GM18907 (cell line): ENCODE results near the gene ZNF446.
"Not testable (repeated sequence)": the region's sequence is repeated elsewhere in the genome, so short reads cannot be mapped to it uniquely, and the experiment has no call there.

Source experiments
- ATAC-seq: cut with Tn5 transposase; IDR thresholded peaks from one replicate; pipeline ENCODE4 v1.9.1; 2021; ENCODE audit warnings: mild to moderate bottlenecking, moderate library complexity; ENCODE audit not compliant: unreplicated experiment

The ZNF446 gene

GRCh38 chr19:58475714-58476497, at the start of gene ZNF446:
TSS of gene ZNF446 (plus strand) at chr19:58476352. CDS start at chr19:58477219, 867 bp downstream.
- peak; percentile 80 for ATAC-seq

- ATAC-seq = no peak
These were observed 47.5 kb upstream of the ZNF446 start for GRCh38 chr19:58428617-58429016.

GRCh38 chr19:58429745-58430144, 46.4 kb upstream of the ZNF446 start:
- no peak for ATAC-seq

- no peak for ATAC-seq
These were observed 41.9 kb upstream of the ZNF446 start for GRCh38 chr19:58434217-58434616.

- ATAC-seq = peak; percentile 90
These were observed 36.3 kb upstream of the ZNF446 start, which contains the start of gene ZNF132 for GRCh38 chr19:58439576-58440554. TSS of gene ZNF132 (minus strand) at chr19:58440153. CDS start at chr19:58439821, 332 bp downstream.

GRCh38 chr19:58440556-58440955, 35.6 kb upstream of the ZNF446 start:
- no peak for ATAC-seq

GRCh38 chr19:58442986-58443385, 33.2 kb upstream of the ZNF446 start:
- ATAC-seq = not testable (repeated sequence)

- not testable (repeated sequence) for ATAC-seq
These were observed 27.3 kb upstream of the ZNF446 start for GRCh38 chr19:58448860-58449259.

GRCh38 chr19:58449980-58450379, 26.2 kb upstream of the ZNF446 start:
- ATAC-seq = not testable (repeated sequence)

- no peak for ATAC-seq
These were observed 25.2 kb upstream of the ZNF446 start for GRCh38 chr19:58450856-58451357.

- ATAC-seq = peak; percentile 94
These were observed 24.6 kb upstream of the ZNF446 start, which contains the start of gene ZNF324B for GRCh38 chr19:58451358-58452101. TSS of gene ZNF324B (plus strand) at chr19:58451622. CDS start at chr19:58453702, 2,080 bp downstream.

GRCh38 chr19:58453743-58454142, 22.4 kb upstream of the ZNF446 start:
- no peak for ATAC-seq

GRCh38 chr19:58455306-58455705, 20.8 kb upstream of the ZNF446 start:
- no peak for ATAC-seq

- ATAC-seq = no peak
These were observed 20.0 kb upstream of the ZNF446 start for GRCh38 chr19:58456111-58456510.

GRCh38 chr19:58460039-58460438, 16.1 kb upstream of the ZNF446 start:
- no peak for ATAC-seq

- ATAC-seq = peak; percentile 24
These were observed 9.9 kb upstream of the ZNF446 start for GRCh38 chr19:58466089-58466759.

- ATAC-seq = peak; percentile 85
These were observed 9.2 kb upstream of the ZNF446 start, which contains the start of gene ZNF324 for GRCh38 chr19:58466760-58467589. TSS of gene ZNF324 (plus strand) at chr19:58467080. CDS start at chr19:58469186, 2,106 bp downstream.

- ATAC-seq = no peak
These were observed 7.8 kb upstream of the ZNF446 start for GRCh38 chr19:58468216-58468839.
